HEK293 (cell line): Measurements from ENCODE around the gene TBC1D13.
A peak's percentile ranks its signal among the peaks of the same experiment; 100 is the strongest.

Experiments
- GLI2 ChIP-seq: fragments of 450-650 bp; formaldehyde crosslinking; IDR thresholded peaks from 2 replicates; pipeline ENCODE4; 2017; ENCODE audit warnings: missing biosample characterization, missing genetic modification characterization, low read depth, borderline replicate concordance
- KLF10 ChIP-seq: fragments of 450-650 bp; IDR thresholded peaks from 2 replicates; pipeline ENCODE4 v1.5.1; 2018; ENCODE audit warnings: missing biosample characterization, mild to moderate bottlenecking, missing genetic modification characterization
- RBAK ChIP-seq: fragments of 450-650 bp; formaldehyde crosslinking; IDR thresholded peaks from 2 replicates; pipeline ENCODE4 v1.5.1; 2016; ENCODE audit warnings: missing biosample characterization, missing genetic modification characterization
- SCRT2 ChIP-seq: fragments of 450-650 bp; formaldehyde crosslinking; IDR thresholded peaks from 2 replicates; pipeline ENCODE4 v1.5.1; 2016; ENCODE audit warnings: missing biosample characterization, missing genetic modification characterization
- SETDB1 ChIP-seq: IDR thresholded peaks from one replicate; pipeline ENCODE4 v1.6.1; 2017; ENCODE audit warnings: mild to moderate bottlenecking, low read length, moderate library complexity, mixed read lengths; ENCODE audit not compliant: insufficient read length
- ZNF112 ChIP-seq: fragments of 450-650 bp; formaldehyde crosslinking; IDR thresholded peaks from 2 replicates; pipeline ENCODE4 v1.5.0; 2017; ENCODE audit warnings: missing biosample characterization, missing genetic modification characterization
- ZNF155 ChIP-seq: fragments of 450-650 bp; formaldehyde crosslinking; IDR thresholded peaks from 2 replicates; pipeline ENCODE4 v1.5.1; 2016; ENCODE audit warnings: missing biosample characterization, missing genetic modification characterization
- ZNF157 ChIP-seq: fragments of 450-650 bp; formaldehyde crosslinking; IDR thresholded peaks from 2 replicates; pipeline ENCODE4 v1.5.1; 2016; ENCODE audit warnings: missing biosample characterization, missing genetic modification characterization
- ZNF184 ChIP-seq: fragments of 450-650 bp; IDR thresholded peaks from 2 replicates; pipeline ENCODE4 v1.5.1; 2018; ENCODE audit warnings: missing biosample characterization, mild to moderate bottlenecking, missing genetic modification characterization
- ZNF211 ChIP-seq: fragments of 450-650 bp; formaldehyde crosslinking; IDR thresholded peaks from 2 replicates; pipeline ENCODE4 v1.5.1; 2016; ENCODE audit warnings: low read depth, missing biosample characterization, missing genetic modification characterization
- ZNF214 ChIP-seq: fragments of 450-650 bp; formaldehyde crosslinking; IDR thresholded peaks from 2 replicates; pipeline ENCODE4 v1.5.1; 2017; ENCODE audit warnings: missing biosample characterization, mild to moderate bottlenecking, missing genetic modification characterization, borderline replicate concordance
- ZNF24 ChIP-seq: fragments of 450-650 bp; formaldehyde crosslinking; IDR thresholded peaks from 2 replicates; pipeline ENCODE4 v1.5.1; 2016; ENCODE audit warnings: missing biosample characterization, missing genetic modification characterization
- ZNF341 ChIP-seq: fragments of 450-650 bp; formaldehyde crosslinking; IDR thresholded peaks from 2 replicates; pipeline ENCODE4; 2016; ENCODE audit warnings: low read depth, missing biosample characterization, missing genetic modification characterization
- ZNF354C ChIP-seq: fragments of 450-650 bp; formaldehyde crosslinking; IDR thresholded peaks from 2 replicates; pipeline ENCODE4 v1.5.1; 2016; ENCODE audit warnings: missing biosample characterization, missing genetic modification characterization, low read depth, borderline replicate concordance
- ZNF404 ChIP-seq: fragments of 450-650 bp; formaldehyde crosslinking; IDR thresholded peaks from 2 replicates; pipeline ENCODE4 v1.5.1; 2017; ENCODE audit warnings: missing biosample characterization, missing genetic modification characterization
- ZNF473 ChIP-seq: fragments of 450-650 bp; formaldehyde crosslinking; IDR thresholded peaks from 2 replicates; pipeline ENCODE4 v1.5.1; 2017; ENCODE audit warnings: missing biosample characterization, missing genetic modification characterization
- ZNF521 ChIP-seq: fragments of 450-650 bp; formaldehyde crosslinking; IDR thresholded peaks from 2 replicates; pipeline ENCODE4 v1.5.1; 2017; ENCODE audit warnings: missing biosample characterization, mild to moderate bottlenecking, missing genetic modification characterization
- ZNF529 ChIP-seq: fragments of 450-650 bp; formaldehyde crosslinking; IDR thresholded peaks from 2 replicates; pipeline ENCODE4 v1.5.1; 2017; ENCODE audit warnings: missing genetic modification characterization, missing biosample characterization; ENCODE audit not compliant: insufficient replicate concordance
- ZNF549 ChIP-seq: fragments of 450-650 bp; IDR thresholded peaks from 2 replicates; pipeline ENCODE4 v1.5.1; 2018; ENCODE audit warnings: missing biosample characterization, missing genetic modification characterization, mild to moderate bottlenecking, inconsistent platforms, moderate library complexity
- ZNF610 ChIP-seq: fragments of 450-650 bp; formaldehyde crosslinking; IDR thresholded peaks from 2 replicates; pipeline ENCODE4 v1.5.1; 2016; ENCODE audit warnings: missing biosample characterization, missing genetic modification characterization, borderline replicate concordance
- ZNF747 ChIP-seq: fragments of 450-650 bp; formaldehyde crosslinking; IDR thresholded peaks from 2 replicates; pipeline ENCODE4 v1.5.1; 2016; ENCODE audit warnings: missing biosample characterization, missing genetic modification characterization
- ZNF777 ChIP-seq: fragments of 450-650 bp; formaldehyde crosslinking; IDR thresholded peaks from 2 replicates; pipeline ENCODE4 v1.5.1; 2017; ENCODE audit warnings: missing biosample characterization, missing genetic modification characterization, borderline replicate concordance
- ZSCAN30 ChIP-seq: fragments of 450-650 bp; IDR thresholded peaks from 2 replicates; pipeline ENCODE4 v1.5.1; 2018; ENCODE audit warnings: missing biosample characterization, mild to moderate bottlenecking, missing genetic modification characterization, moderate library complexity
- TF ChIP-seq, protein P1 (sequence below): fragments of 450-650 bp; formaldehyde crosslinking; IDR thresholded peaks from 2 replicates; pipeline ENCODE4 v1.5.1; 2016; ENCODE audit warnings: missing biosample characterization, missing genetic modification characterization
- TF ChIP-seq, protein P2 (sequence below): fragments of 450-650 bp; formaldehyde crosslinking; IDR thresholded peaks from 2 replicates; pipeline ENCODE4 v1.5.1; 2016; ENCODE audit warnings: missing biosample characterization, missing genetic modification characterization
- TF ChIP-seq, protein P3 (sequence below): fragments of 450-650 bp; IDR thresholded peaks from 2 replicates; pipeline ENCODE4 v1.5.1; 2018; ENCODE audit warnings: missing biosample characterization, mild to moderate bottlenecking, missing genetic modification characterization
- TF ChIP-seq, protein P4 (sequence below): fragments of 450-650 bp; formaldehyde crosslinking; IDR thresholded peaks from 2 replicates; pipeline ENCODE4 v1.5.1; 2016; ENCODE audit warnings: missing biosample characterization, missing genetic modification characterization
- TF ChIP-seq, protein P5 (sequence below): fragments of 450-650 bp; formaldehyde crosslinking; IDR thresholded peaks from 2 replicates; pipeline ENCODE4 v1.5.1; 2016; ENCODE audit warnings: missing biosample characterization, missing genetic modification characterization
- TF ChIP-seq, protein P6 (sequence below): fragments of 450-650 bp; formaldehyde crosslinking; IDR thresholded peaks from 2 replicates; pipeline ENCODE4 v1.5.1; 2017; ENCODE audit warnings: missing biosample characterization, missing genetic modification characterization

Gene TBC1D13

DNA sequence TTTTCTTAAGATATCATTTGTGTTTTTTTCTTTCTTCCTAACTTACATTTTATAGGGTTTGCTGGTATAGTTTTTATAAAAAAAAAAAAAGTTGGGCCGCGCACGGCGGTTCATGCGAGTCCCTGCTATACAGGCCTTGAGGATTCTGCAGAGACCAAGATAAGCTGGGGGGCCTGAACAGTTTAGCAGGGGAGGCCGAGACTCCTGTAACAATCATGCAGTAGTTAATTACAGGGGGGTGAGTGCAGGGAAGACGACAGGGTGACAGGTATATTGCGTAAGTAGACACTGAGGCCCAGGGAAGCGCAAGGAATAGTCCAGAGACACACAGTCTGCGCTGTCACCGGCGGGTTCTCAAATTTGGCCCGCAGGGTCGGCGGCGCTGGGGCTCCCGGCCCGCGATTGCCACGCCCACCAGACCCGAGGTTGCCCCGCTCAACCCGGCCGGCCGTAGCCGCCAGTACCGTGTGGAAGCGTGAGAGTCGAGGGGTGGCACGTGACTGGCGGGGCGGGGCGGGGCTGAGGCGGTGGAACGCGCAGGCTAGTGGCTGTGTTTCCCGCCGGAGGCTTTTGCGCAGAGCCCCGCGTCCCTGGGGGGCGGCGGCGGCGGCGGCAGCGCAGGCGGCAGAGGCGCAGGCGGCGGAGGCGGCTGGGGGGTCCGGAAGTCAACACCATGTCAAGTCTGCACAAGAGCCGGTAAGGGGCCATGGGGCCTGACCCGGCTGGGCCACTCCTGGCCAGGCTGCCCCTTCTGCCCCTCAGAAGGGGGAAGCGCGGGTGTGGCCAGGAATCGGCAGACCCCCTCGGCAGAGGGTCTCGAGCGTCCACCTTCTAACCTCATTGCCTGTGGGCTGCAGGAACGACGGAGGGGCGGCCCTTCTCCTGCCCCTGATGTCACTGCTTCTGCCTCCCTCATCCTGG lies at the start of gene TBC1D13 (continued):
- TF ChIP-seq, protein P1, sequence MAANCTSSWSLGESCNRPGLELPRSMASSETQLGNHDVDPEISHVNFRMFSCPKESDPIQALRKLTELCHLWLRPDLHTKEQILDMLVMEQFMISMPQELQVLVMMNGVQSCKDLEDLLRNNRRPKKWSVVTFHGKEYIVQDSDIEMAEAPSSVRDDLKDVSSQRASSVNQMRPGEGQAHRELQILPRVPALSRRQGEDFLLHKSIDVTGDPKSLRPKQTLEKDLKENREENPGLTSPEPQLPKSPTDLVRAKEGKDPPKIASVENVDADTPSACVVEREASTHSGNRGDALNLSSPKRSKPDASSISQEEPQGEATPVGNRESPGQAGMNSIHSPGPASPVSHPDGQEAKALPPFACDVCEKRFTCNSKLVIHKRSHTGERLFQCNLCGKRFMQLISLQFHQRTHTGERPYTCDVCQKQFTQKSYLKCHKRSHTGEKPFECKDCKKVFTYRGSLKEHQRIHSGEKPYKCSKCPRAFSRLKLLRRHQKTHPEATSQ (tag by site-specific recombination) = peak; percentile 94; the same call in 1 of the 2 replicates
- TF ChIP-seq ZNF610 (tag by site-specific recombination) (0 out of 2 replicates have a peak, but pooled peaks have one; percentile 51), ZNF549 (tag by site-specific recombination) (no peak; the same call in 1 of the 2 replicates), ZNF777 (tag by site-specific recombination) (no peak), RBAK (tag by site-specific recombination) (no peak), ZNF155 (no peak), ZSCAN30 (tag by site-specific recombination) (peak; percentile 94), SETDB1 (no peak), SCRT2 (peak; percentile 60; the same call in 1 of the 2 replicates), ZNF354C (tag by site-specific recombination) (no peak), ZNF529 (tag by site-specific recombination) (no peak), ZNF112 (tag by site-specific recombination) (no peak), KLF10 (tag by site-specific recombination) (peak; percentile 92), ZNF184 (tag by site-specific recombination) (0 out of 2 replicates have a peak, but pooled peaks have one; percentile 63), ZNF473 (no peak), ZNF404 (tag by site-specific recombination) (no peak), ZNF341 (tag by site-specific recombination) (peak; percentile 51; the same call in 1 of the 2 replicates), ZNF521 (no peak), GLI2 (0 out of 2 replicates have a peak, but pooled peaks have one; percentile 6), ZNF214 (tag by site-specific recombination) (no peak), ZNF747 (tag by site-specific recombination) (no peak), ZNF157 (tag by site-specific recombination) (no peak), ZNF24 (tag by site-specific recombination) (peak; percentile 57; the same call in 1 of the 2 replicates), ZNF211 (tag by site-specific recombination) (no peak)
- TF ChIP-seq, protein P2, sequence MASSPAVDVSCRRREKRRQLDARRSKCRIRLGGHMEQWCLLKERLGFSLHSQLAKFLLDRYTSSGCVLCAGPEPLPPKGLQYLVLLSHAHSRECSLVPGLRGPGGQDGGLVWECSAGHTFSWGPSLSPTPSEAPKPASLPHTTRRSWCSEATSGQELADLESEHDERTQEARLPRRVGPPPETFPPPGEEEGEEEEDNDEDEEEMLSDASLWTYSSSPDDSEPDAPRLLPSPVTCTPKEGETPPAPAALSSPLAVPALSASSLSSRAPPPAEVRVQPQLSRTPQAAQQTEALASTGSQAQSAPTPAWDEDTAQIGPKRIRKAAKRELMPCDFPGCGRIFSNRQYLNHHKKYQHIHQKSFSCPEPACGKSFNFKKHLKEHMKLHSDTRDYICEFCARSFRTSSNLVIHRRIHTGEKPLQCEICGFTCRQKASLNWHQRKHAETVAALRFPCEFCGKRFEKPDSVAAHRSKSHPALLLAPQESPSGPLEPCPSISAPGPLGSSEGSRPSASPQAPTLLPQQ (tag by site-specific recombination) = peak; percentile 91
- TF ChIP-seq, protein P3, sequence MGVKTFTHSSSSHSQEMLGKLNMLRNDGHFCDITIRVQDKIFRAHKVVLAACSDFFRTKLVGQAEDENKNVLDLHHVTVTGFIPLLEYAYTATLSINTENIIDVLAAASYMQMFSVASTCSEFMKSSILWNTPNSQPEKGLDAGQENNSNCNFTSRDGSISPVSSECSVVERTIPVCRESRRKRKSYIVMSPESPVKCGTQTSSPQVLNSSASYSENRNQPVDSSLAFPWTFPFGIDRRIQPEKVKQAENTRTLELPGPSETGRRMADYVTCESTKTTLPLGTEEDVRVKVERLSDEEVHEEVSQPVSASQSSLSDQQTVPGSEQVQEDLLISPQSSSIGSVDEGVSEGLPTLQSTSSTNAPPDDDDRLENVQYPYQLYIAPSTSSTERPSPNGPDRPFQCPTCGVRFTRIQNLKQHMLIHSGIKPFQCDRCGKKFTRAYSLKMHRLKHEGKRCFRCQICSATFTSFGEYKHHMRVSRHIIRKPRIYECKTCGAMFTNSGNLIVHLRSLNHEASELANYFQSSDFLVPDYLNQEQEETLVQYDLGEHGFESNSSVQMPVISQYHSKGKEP (tag by site-specific recombination) = peak; percentile 53; the same call in 1 of the 2 replicates
- TF ChIP-seq, protein P4, sequence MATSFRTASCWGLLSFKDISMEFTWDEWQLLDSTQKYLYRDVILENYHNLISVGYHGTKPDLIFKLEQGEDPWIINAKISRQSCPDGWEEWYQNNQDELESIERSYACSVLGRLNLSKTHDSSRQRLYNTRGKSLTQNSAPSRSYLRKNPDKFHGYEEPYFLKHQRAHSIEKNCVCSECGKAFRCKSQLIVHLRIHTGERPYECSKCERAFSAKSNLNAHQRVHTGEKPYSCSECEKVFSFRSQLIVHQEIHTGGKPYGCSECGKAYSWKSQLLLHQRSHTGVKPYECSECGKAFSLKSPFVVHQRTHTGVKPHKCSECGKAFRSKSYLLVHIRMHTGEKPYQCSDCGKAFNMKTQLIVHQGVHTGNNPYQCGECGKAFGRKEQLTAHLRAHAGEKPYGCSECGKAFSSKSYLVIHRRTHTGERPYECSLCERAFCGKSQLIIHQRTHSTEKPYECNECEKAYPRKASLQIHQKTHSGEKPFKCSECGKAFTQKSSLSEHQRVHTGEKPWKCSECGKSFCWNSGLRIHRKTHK = no peak
- TF ChIP-seq, protein P5, sequence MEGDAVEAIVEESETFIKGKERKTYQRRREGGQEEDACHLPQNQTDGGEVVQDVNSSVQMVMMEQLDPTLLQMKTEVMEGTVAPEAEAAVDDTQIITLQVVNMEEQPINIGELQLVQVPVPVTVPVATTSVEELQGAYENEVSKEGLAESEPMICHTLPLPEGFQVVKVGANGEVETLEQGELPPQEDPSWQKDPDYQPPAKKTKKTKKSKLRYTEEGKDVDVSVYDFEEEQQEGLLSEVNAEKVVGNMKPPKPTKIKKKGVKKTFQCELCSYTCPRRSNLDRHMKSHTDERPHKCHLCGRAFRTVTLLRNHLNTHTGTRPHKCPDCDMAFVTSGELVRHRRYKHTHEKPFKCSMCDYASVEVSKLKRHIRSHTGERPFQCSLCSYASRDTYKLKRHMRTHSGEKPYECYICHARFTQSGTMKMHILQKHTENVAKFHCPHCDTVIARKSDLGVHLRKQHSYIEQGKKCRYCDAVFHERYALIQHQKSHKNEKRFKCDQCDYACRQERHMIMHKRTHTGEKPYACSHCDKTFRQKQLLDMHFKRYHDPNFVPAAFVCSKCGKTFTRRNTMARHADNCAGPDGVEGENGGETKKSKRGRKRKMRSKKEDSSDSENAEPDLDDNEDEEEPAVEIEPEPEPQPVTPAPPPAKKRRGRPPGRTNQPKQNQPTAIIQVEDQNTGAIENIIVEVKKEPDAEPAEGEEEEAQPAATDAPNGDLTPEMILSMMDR = 0 out of 2 replicates have a peak, but pooled peaks have one; percentile 15
- TF ChIP-seq, protein P6, sequence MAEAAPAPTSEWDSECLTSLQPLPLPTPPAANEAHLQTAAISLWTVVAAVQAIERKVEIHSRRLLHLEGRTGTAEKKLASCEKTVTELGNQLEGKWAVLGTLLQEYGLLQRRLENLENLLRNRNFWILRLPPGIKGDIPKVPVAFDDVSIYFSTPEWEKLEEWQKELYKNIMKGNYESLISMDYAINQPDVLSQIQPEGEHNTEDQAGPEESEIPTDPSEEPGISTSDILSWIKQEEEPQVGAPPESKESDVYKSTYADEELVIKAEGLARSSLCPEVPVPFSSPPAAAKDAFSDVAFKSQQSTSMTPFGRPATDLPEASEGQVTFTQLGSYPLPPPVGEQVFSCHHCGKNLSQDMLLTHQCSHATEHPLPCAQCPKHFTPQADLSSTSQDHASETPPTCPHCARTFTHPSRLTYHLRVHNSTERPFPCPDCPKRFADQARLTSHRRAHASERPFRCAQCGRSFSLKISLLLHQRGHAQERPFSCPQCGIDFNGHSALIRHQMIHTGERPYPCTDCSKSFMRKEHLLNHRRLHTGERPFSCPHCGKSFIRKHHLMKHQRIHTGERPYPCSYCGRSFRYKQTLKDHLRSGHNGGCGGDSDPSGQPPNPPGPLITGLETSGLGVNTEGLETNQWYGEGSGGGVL (tag by site-specific recombination) = peak; percentile 61; the same call in 1 of the 2 replicates
